ENCODE measurements around the gene RASAL1. TPM values are rescaled to one million over a fixed set of nuclear protein-coding genes. Genes with fewer than 3 reads are reported as not detected.

RASAL1 gene, protein sequence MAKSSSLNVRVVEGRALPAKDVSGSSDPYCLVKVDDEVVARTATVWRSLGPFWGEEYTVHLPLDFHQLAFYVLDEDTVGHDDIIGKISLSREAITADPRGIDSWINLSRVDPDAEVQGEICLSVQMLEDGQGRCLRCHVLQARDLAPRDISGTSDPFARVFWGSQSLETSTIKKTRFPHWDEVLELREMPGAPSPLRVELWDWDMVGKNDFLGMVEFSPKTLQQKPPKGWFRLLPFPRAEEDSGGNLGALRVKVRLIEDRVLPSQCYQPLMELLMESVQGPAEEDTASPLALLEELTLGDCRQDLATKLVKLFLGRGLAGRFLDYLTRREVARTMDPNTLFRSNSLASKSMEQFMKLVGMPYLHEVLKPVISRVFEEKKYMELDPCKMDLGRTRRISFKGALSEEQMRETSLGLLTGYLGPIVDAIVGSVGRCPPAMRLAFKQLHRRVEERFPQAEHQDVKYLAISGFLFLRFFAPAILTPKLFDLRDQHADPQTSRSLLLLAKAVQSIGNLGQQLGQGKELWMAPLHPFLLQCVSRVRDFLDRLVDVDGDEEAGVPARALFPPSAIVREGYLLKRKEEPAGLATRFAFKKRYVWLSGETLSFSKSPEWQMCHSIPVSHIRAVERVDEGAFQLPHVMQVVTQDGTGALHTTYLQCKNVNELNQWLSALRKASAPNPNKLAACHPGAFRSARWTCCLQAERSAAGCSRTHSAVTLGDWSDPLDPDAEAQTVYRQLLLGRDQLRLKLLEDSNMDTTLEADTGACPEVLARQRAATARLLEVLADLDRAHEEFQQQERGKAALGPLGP
- total RNA-seq = 0.26 and 2.3 TPM in 2 replicates

- Histone ChIP-seq H3K36me3 (ENCODE audit: control insufficient read depth, insufficient read depth, low read length) (no peaks in the 10 kb centered on the region), H3K27me3 (ENCODE audit: control insufficient read depth, insufficient read depth, low read length) (no peaks in the 10 kb centered on the region), H3K4me3 (ENCODE audit: low read depth, low read length) (peak within 1 kb of the TSS; percentile 24)
- TF ChIP-seq, protein P1, sequence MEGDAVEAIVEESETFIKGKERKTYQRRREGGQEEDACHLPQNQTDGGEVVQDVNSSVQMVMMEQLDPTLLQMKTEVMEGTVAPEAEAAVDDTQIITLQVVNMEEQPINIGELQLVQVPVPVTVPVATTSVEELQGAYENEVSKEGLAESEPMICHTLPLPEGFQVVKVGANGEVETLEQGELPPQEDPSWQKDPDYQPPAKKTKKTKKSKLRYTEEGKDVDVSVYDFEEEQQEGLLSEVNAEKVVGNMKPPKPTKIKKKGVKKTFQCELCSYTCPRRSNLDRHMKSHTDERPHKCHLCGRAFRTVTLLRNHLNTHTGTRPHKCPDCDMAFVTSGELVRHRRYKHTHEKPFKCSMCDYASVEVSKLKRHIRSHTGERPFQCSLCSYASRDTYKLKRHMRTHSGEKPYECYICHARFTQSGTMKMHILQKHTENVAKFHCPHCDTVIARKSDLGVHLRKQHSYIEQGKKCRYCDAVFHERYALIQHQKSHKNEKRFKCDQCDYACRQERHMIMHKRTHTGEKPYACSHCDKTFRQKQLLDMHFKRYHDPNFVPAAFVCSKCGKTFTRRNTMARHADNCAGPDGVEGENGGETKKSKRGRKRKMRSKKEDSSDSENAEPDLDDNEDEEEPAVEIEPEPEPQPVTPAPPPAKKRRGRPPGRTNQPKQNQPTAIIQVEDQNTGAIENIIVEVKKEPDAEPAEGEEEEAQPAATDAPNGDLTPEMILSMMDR (IDR thresholded peaks at IDR 0.05; ENCODE audit: insufficient read depth, low read length, severe bottlenecking) = peak; percentile 41
- DNase-seq (ENCODE audit: low read depth) (no peak), FAIRE-seq (no peak)
Observed at GRCh38 chr12:113135178-113136127, at the start of gene RASAL1. Gene RASAL1, minus strand, starts transcription at chr12:113135761. Its CDS starts 299 bp downstream, at chr12:113135462.

GRCh38 chr12:113184900-113185179, 49.3 kb upstream of the RASAL1 start:
- no peak for FAIRE-seq
- peak; percentile 82 for DNase-seq (ENCODE audit: low read depth)
- TF ChIP-seq, protein P1 (IDR thresholded peaks at IDR 0.05; ENCODE audit: insufficient read depth, low read length, severe bottlenecking) = no peak
- Histone ChIP-seq H3K36me3 (ENCODE audit: control insufficient read depth, insufficient read depth, low read length) (peaks cover 13% of the 10 kb centered on the region), H3K4me3 (ENCODE audit: low read depth, low read length) (peak overlapping the region; percentile 94), H3K27me3 (ENCODE audit: control insufficient read depth, insufficient read depth, low read length) (no peaks in the 10 kb centered on the region)

- H3K4me3 ChIP-seq (ENCODE audit: low read depth, low read length) = peak overlapping the region; percentile 94
- DNase-seq (ENCODE audit: low read depth) = no peak
- TF ChIP-seq, protein P1 (IDR thresholded peaks at IDR 0.05; ENCODE audit: insufficient read depth, low read length, severe bottlenecking) = no peak
- no peaks in the 10 kb centered on the region for H3K27me3 ChIP-seq (ENCODE audit: control insufficient read depth, insufficient read depth, low read length)
- FAIRE-seq = no peak
- peaks cover 17% of the 10 kb centered on the region for H3K36me3 ChIP-seq (ENCODE audit: control insufficient read depth, insufficient read depth, low read length)
Observed at GRCh38 chr12:113184098-113184899, 48.7 kb upstream of the RASAL1 start.

GRCh38 chr12:113183030-113183589, 47.5 kb upstream of the RASAL1 start:
- FAIRE-seq = no peak
- H3K36me3 ChIP-seq (ENCODE audit: control insufficient read depth, insufficient read depth, low read length) = peaks cover 23% of the 10 kb centered on the region
- TF ChIP-seq, protein P1 (IDR thresholded peaks at IDR 0.05; ENCODE audit: insufficient read depth, low read length, severe bottlenecking) = no peak

GRCh38 chr12:113181975-113182374, 46.4 kb upstream of the RASAL1 start:
- Histone ChIP-seq H3K4me3 (ENCODE audit: low read depth, low read length) (no peak overlapping the region), H3K36me3 (ENCODE audit: control insufficient read depth, insufficient read depth, low read length) (peaks cover 34% of the 10 kb centered on the region), H3K27me3 (ENCODE audit: control insufficient read depth, insufficient read depth, low read length) (no peaks in the 10 kb centered on the region)
- FAIRE-seq (no peak), DNase-seq (ENCODE audit: low read depth) (no peak)
- TF ChIP-seq, protein P1 (IDR thresholded peaks at IDR 0.05; ENCODE audit: insufficient read depth, low read length, severe bottlenecking) = no peak

More at GRCh38 chr12:113183030-113183589, 47.5 kb upstream of the RASAL1 start:
- no peak for DNase-seq (ENCODE audit: low read depth)
- Histone ChIP-seq H3K27me3 (ENCODE audit: control insufficient read depth, insufficient read depth, low read length) (no peaks in the 10 kb centered on the region), H3K4me3 (ENCODE audit: low read depth, low read length) (no peak overlapping the region)

Data from bronchial epithelial cell (primary cell).